ENCODE measurements around the gene TMEM95. TPM values are rescaled to one million over a fixed set of nuclear protein-coding genes. Genes with fewer than 3 reads are reported as not detected.
"Not testable (repeated sequence)": the region's sequence is repeated elsewhere in the genome, so short reads cannot be mapped to it uniquely, and the experiment has no call there.

The TMEM95 gene
- polyA plus RNA-seq, 3 donors = not detected

DNA sequence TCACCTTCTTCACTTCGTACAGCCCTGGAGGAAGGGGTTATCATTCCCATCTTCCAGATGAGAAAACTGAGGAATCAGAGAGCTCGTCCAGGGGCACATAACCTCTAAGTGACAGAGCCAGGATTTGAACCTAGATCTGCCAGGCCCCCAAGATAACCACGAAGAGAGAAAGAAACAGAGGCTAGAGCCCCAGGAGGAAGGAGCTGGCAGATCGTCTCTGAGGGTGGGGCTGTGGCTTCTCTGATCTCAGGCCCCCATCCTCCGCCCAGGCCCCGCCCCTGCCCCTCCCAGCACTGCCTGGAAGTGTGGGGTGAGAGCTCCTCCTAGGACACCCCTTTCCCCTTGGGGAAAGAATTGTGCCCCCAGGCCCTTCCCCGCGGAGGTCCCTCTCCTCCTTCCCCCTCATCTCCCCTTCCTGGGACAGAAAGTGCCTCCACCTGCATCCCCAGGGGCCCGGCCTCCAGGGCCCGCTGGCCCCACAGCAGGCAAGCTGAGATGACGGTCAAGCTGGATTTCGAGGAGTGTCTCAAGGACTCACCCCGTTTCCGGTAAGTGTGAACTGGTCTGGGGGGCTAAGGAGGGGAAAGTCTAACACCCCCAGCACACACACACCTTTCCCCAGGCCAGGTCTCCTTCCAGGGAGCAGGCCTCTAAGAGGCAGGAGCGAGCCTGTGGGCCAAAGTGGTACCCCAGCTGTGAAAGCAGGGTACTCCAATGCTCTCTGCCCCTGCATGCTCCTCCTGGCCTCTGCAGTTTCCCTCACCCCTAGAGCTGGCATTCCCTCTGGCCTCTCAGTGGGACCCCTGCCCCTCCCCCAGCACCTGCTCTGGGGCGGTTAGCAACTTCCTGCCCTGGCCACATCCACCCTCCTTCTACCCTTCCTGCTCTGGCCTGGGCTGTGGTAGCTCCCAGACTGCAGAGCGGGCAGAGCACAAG, 18.4 kb upstream of the TMEM95 start, which contains the start of gene ACAP1:
ACAP1 (plus strand) TSS at position 290 of the 936 bp plus-strand sequence; CDS start at position 496, 206 bp downstream.
- 28 to 42% (median 33%) methylated on average over 16 to 17 of the region's 17 CpGs for WGBS, 3 donors
- no peak within 1 kb of the TSS for H3K27ac ChIP-seq (ENCODE audit: low read depth, low read length)

DNA sequence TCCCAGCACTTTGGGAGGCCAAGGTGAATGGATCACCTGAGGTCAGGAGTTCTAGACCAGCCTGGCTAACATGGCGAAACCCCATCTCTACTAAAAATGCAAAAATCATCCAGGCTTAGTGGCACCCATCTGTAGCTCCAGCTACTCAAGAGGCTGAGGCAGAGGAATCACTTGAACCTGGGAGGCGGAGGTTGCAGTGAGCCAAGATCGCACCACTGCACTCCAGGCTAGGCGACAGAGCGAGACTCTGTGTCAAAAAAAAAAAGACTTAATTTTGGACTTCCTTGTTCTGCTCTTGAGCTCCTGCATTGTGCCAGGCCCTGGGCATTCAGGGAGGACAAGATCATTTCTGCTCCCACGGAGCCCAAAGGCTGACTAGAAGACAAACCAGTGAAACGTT, 17.4 kb upstream of the TMEM95 start:
- 47 to 63% (median 57%) methylated on average over 7 of the region's 7 CpGs for WGBS, 3 donors
- not testable (repeated sequence) for H3K27ac ChIP-seq (ENCODE audit: low read depth, low read length)

DNA sequence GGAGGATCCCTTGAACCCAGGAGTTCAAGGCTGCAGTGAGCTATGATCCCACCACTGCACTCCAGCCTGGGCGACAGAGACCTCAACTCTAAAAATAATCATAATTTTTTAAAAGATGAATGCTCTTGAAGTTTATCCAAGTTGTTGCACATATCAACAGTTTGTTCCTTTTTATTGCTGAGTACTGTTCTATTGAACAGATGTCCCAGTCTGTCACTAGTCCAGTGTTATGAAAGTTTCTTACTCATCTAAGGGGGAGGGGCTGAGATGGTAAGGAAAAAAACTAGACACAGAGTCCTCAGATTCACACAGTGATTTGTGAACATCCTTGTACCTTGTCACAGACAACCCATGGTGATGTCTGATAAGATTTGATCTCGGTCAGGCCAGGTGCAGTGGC, 14.8 kb upstream of the TMEM95 start:
- H3K27ac ChIP-seq (ENCODE audit: low read depth, low read length) = no peak overlapping the region
- 64 to 78% (median 78%) methylated on average over 2 of the region's 2 CpGs for WGBS, 3 donors

DNA sequence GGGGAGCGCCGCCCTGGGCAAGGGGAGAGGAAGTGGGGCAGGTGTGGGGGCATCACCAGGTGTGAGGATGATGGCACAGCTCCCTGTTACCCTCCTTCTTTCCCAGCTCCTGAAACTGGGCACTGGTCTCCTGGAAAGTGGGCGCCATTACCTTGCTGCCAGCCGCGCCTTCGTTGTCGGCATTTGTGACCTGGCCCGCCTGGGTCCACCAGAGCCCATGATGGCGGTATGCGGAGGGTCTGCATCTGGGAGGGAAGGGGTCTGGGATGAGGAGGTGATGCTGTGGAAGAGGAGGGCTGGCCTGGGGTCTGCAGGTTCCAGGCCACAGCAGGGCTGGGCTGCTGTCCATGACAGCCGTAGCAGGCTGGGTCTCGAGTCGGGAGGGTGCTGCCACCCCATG, 13.1 kb upstream of the TMEM95 start:
- 87 to 94% (median 89%) methylated on average over 13 of the region's 13 CpGs for WGBS, 3 donors
- H3K27ac ChIP-seq (ENCODE audit: low read depth, low read length) = no peak overlapping the region

DNA sequence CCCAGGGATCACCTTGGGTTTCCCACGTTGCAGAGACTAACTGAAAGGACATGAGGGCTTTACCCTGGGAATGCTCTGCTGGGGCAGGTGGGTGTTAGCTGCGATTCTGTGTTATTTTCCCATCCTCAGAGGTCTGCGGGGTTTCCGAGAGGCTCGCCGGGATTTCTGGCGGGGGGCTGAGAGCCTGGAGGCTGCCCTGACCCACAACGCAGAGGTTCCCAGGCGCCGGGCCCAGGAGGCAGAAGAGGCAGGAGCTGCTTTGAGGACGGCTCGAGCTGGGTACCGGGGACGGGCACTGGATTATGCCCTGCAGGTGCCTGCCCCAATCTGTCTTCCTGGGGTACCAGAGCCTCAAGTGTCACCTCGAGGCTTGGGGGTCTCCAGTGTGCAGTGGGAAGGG, 11.7 kb upstream of the TMEM95 start:
- 67 to 76% (median 72%) methylated on average over 15 of the region's 15 CpGs for WGBS, 3 donors
- H3K27ac ChIP-seq (ENCODE audit: low read depth, low read length) = no peak overlapping the region

DNA sequence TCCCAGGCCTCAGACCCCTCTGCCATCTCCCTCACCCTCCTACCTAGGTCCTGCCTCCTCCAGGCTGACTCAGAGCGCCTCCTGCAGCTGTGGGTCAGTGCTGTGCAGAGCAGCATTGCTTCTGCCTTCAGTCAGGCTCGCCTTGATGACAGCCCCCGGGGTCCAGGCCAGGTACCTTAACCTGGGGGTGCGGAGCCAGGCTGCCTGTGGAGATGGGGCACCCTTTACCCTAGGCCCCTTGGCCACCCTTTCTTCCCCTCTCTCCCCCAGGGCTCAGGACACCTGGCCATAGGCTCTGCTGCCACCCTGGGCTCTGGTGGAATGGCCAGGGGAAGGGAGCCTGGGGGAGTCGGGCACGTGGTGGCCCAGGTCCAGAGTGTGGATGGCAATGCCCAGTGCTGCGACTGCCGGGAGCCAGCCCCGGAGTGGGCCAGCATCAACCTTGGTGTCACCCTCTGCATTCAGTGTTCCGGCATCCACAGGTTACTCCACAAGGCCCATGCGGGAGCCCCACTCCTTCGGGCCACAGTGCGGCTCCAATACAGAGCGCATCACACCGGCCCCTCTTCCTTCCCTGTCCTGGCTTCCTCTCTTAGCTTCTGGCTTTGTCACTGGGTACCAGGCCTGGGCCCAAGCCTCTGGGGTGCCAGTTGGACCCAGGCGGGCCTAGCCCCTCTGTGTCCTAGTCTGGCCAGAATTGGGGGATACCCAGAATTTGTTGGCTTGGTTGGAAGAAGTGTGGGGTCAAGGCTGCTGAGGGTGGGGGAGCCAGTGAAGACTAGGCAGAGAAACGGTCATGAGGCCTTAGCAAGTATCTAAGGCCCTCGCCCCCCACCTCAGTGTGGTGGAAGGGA, 8.0 kb upstream of the TMEM95 start:
- H3K27ac ChIP-seq (ENCODE audit: low read depth, low read length) = no peak overlapping the region
- whole genome bisulfite sequencing, 3 donors = 71 to 80% (median 76%) methylated on average over 18 of the region's 18 CpGs

DNA sequence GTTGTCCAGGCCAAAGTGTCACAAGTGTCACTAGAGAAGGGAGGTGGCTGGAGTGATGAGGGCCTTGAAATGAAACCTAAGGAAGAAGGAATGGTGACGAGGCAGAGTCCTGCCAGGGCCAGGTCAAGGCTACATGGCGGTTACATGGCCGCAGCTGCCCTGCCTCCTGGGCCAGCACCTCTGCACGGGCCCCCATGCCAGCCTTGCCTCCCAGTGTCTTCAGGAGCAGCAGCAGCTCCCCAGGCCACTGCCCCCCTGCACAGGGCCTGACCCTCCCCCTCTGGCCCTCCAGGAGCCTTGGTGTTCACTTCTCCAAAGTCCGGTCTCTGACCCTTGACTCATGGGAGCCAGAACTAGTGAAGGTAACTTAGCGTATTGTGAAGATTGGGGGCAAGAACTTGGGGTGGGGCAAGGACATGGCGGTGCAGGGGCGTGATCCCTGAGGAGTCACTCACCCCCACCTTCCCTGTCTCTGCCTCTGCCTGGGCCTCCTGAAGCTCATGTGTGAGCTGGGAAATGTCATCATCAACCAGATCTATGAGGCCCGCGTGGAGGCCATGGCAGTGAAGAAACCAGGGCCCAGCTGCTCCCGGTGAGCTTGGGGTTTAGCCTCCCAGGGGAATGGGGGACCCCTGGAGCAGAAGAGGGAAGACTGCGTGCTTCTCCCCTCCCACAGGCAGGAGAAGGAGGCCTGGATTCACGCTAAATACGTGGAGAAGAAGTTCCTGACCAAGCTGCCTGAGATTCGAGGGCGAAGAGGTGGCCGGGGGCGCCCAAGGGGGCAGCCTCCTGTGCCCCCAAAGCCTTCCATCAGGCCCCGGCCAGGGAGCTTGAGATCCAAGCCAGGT, 7.1 kb upstream of the TMEM95 start:
- 54 to 69% (median 68%) methylated on average over 18 to 19 of the region's 19 CpGs for WGBS, 3 donors
- no peak overlapping the region for H3K27ac ChIP-seq (ENCODE audit: low read depth, low read length)

DNA sequence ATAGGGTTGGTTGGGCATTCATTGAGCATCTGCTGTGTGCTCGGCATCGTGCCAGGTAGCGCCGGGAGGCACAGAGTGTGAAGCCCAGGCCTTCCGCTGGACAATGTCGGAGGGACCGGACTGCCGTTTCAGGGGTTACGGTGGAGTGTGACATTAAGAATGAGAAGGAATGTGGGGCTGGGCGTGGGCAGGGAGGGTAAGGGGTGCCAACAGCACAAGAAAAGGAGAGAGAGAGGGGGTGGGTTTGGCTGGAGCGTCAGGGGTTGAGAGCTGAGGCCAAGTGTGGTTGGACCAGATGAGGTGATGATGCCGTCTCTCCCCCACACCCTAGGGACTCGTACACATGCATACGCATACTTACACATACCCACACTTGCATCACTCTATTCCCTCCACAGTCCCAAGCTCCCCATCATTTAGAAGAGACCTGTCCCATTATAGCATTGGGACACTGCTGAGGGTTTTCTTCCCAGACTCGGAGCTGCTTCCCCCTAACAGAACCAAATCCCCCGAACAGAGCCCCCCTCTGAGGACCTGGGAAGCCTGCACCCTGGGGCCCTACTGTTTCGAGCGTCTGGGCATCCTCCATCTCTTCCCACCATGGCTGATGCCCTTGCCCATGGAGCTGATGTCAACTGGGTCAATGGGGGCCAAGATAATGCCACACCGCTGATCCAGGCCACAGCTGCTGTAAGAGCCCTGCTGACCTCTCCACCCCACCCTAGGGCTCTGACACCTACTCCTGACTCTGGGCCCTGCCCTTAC, 6.3 kb upstream of the TMEM95 start:
- H3K27ac ChIP-seq (ENCODE audit: low read depth, low read length) = no peak overlapping the region
- WGBS, 3 donors = 65 to 72% (median 69%) methylated on average over 18 to 19 of the region's 19 CpGs

DNA sequence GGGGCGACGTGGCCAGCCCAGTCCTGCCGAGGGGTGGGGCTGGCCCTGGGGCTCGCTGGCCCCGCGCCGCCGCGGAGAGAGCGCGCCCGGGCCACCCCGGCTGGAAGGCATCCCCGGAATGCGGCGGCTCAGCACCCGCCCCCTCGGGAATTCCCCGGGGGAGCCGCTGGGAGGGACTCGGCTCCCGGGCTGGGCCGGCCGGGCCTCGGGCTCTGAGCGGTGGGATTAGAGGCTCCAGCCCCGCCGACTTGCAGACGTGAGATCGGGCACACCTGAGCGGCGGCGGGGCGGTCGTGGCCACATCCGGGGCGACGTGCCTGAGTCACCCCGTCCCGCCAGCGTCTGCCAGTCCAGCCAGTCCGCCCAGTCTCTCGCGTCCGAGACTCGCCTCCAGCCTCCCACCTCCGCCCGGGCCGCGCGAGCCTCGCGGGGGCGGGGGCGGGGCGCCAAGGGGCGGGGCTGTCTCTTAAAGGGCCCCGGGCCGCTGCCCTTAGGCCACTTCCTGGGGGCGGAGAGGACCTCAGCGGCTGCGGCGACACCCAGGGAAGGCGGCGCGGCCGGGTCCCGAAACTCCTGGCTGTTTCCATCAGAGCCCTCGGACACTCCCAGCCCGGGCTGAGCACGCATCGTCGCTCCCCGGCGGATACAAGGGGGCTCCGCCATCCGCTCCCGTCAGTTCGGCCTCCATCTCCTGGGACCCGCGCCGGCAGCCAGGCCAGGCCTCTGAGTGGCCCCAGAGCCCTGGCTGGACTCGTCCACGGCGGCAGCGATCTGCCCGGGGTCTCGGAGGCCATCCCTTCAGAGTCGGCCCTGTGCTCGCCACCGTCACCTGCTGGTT, 3.1 kb upstream of the TMEM95 start, which contains the start of gene KCTD11:
KCTD11 (plus strand) TSS at position 498 of the 838 bp plus-strand sequence.
- peak within 1 kb of the TSS; percentile 95 for H3K27ac ChIP-seq (ENCODE audit: low read depth, low read length)
- 1 to 2% (median 1%) methylated on average over 69 to 91 of the region's 91 CpGs for WGBS, 3 donors

DNA sequence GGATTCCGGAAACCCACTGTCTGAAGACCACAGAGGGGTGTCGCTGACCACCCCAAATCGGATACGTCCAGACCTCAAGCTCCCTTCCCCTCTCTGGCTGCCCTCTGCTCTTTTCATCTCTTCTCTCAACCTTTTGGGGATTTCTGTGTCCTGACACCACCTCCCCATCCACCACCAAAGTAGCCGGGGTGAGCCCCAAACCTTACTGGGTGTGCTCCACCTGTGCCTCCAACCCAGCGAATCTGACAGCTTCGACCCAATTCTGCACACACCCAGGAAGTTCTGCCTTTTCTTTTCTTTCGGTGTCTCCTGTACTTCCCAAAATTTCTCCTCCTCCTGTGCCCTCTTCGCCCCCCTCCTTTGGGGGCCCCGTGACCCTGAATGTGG, 2.5 kb upstream of the TMEM95 start:
- H3K27ac ChIP-seq (ENCODE audit: low read depth, low read length) = no peak overlapping the region
- WGBS, 3 donors = 20 to 27% (median 24%) methylated on average over 9 to 10 of the region's 10 CpGs

DNA sequence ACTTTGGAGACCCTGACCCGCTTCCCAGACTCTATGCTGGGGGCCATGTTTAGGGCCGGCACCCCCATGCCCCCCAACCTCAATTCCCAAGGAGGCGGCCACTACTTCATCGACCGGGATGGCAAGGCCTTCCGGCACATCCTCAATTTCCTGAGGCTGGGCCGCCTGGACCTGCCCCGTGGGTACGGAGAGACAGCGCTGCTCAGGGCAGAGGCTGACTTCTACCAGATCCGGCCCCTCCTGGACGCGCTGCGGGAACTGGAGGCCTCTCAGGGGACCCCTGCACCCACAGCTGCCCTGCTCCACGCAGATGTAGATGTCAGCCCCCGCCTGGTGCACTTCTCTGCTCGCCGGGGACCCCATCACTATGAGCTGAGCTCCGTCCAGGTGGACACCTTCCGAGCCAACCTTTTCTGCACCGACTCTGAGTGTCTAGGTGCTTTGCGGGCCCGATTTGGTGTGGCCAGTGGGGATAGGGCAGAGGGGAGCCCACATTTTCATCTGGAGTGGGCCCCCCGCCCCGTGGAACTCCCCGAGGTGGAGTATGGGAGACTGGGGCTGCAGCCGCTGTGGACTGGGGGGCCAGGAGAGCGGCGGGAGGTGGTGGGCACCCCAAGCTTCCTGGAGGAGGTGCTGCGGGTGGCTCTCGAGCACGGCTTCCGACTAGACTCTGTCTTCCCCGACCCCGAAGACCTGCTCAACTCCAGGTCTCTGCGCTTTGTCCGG, 1.9 kb upstream of the TMEM95 start:
- H3K27ac ChIP-seq (ENCODE audit: low read depth, low read length) = no peak overlapping the region
- WGBS, 3 donors = 88 to 90% (median 88%) methylated on average over 37 of the region's 37 CpGs

DNA sequence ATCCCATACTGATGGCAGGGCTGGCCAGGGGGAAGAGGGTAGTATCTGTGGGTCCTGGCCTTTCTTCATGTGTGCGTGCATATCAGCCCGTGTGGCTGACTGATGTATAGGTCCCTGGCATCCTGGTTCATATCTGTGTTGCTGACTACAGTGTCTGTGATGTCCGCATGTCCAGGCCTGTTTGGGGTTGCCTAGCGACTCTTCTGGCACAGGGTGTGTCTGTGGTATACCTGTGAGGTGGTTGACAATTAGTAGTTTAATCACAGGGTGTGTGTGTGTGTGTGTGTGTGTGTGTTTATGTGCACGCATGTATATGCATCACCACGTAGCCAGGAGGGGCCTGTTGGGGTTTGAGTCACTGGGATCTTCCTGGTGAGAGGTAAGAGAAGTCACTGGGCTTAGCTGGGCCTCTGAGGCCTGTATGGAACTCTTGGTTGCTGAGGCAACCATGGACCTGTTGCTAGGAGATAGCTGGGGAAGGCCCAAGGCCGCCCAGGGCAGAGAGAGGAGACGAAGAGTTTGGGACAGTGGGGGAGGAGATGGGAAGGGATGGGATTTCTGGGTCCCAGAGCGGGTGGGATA, 603 bp upstream of the TMEM95 start:
- WGBS, 3 donors = 65 to 83% (median 78%) methylated on average over 9 of the region's 9 CpGs

DNA sequence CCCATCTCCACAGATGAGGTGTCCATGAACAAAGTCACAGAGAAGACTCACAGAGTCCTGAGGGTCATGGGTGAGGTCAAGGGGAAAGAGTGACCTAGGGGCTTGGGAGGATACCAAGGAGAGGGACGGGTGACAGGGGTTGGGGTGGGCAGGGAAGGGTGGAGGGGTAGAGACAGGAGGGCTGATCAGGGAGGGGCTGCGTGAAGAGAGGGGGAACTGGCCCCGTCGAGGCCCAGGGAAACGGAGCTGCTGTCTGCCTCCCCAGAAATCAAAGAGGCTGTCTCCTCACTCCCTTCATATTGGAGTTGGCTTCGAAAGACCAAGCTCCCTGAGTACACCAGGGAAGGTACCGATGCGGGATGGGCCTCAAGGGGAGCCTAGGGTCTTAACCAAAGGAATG, 617 bp downstream of the TMEM95 start:
- H3K27ac ChIP-seq (ENCODE audit: low read depth, low read length) = no peak overlapping the region
- WGBS, 3 donors = 70 to 77% (median 75%) methylated on average over 8 of the region's 8 CpGs

More for the DNA sequence above, 603 bp upstream of the TMEM95 start:
- no peak overlapping the region for H3K27ac ChIP-seq (ENCODE audit: low read depth, low read length)

DNA sequence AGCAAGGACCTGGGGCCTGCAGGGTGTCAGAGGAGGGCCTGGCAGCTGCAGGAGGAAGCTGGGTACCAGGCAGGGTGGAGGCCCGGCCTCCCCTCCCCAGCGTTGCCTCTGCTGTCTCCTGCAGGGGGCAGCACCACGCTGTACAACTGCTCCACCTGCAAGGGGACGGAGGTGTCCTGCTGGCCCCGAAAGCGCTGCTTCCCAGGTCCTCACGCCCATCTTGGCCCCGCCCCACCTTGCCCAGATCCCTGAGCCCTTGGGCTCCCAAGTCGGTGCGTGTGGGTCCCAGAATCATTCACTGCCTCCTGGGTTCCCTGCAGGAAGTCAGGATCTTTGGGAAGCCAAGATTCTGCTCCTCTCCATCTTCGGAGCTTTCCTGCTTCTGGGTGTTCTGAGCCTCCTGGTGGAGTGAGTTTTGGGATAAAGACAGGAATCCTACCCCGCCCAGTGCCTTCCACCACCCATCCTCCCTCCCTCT, 1.2 kb downstream of the TMEM95 start:
- H3K27ac ChIP-seq (ENCODE audit: low read depth, low read length) = no peak overlapping the region
- 6 to 9% (median 7%) methylated on average over 12 of the region's 12 CpGs for WGBS, 3 donors

DNA sequence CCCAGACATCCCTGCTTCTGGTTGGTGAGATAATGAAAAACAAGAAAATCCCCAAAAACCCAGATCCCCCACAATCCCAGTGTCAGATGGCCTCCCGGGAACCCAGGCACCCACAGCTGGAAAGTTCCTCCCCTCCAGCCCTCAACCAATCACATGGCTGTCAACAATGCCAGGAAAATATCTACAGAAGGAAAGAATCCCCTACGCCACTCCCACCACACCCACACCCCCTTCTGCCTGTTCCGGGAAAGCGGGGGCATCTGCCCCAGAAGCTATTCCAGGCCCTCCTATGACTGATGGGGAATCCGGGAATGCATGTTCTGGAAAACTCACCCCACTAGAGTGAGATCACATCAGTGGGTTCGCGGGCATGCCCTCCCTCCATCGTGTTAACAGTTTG, 1.8 kb downstream of the TMEM95 start:
- H3K27ac ChIP-seq (ENCODE audit: low read depth, low read length) = no peak overlapping the region

DNA sequence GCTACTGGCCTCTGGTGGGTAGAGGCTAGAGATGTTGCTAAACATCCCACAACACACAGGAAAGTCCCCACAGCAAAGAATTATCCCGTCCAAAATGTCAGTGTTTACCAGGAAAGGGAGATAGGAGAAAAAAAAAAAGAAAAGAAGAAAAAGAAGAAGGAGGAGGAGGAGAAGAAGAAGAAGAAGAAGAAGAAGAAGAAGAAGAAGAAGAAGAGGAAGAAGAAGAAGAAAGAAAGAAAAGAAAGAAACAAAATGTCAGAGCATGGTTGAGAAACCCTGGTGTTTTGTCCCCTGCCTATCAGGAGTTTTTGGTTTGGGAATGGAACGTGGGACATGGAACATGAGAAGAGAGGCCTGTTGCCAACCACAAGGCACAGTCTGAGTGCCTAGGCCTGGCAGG, 2.4 kb downstream of the TMEM95 start:
- no peak overlapping the region for H3K27ac ChIP-seq (ENCODE audit: low read depth, low read length)
- 45 to 80% (median 59%) methylated on average over 2 of the region's 2 CpGs for WGBS, 3 donors

More for the DNA sequence above, 1.8 kb downstream of the TMEM95 start:
- WGBS, 3 donors = 50 to 63% (median 63%) methylated on average over 8 of the region's 8 CpGs
